Endothelial cell of umbilical vein (primary cell): ENCODE data around the gene STAT4. TPM values are rescaled to one million over a fixed set of nuclear protein-coding genes. Genes with fewer than 3 reads are reported as not detected.
A peak's percentile ranks its signal among the peaks of the same experiment; 100 is the strongest.

ENCODE experiments used
- BruUV-seq: library from RNA; stranded (reverse); fragments of 400-500 nt; replicated peaks from 2 replicates; lab custom pipeline; 2021; lab: Mats Ljungman, UMichigan
- CTCF ChIA-PET: fragments of 300-600, 350-600 bp; sonication (Branson Sonifier 250); formaldehyde crosslinking; loops from one replicate; lab custom pipeline; 2021; ENCODE audit warnings: antibody characterized with exemption, inconsistent platforms; lab: Charles Lee
- POLR2A ChIA-PET: fragments of 300-600, 350-600 bp; sonication (Branson Sonifier 250); formaldehyde crosslinking; loops from one replicate; lab custom pipeline; 2021; ENCODE audit warnings: antibody characterized with exemption, inconsistent platforms; lab: Charles Lee
- DNase-seq: peaks from one replicate; pipeline ENCODE4 v3.0.0-alpha.2; 2011; ENCODE audit warnings: low read depth, low spot score
- FAIRE-seq: peaks from 2 replicates; lab custom pipeline; 2011; peaks lifted over from hg19 to GRCh38; lab: Jason Lieb, UNC
- H2AFZ ChIP-seq: 2 replicates; pipeline ENCODE4 v1.6.0; 2012; ENCODE audit warnings: low read depth, low read length, control low read depth, inconsistent platforms
- H3K27ac ChIP-seq: 2 replicates; pipeline ENCODE4 v1.5.1; 2011; ENCODE audit warnings: low read depth, mild to moderate bottlenecking, control low read depth, low read length, moderate library complexity; ENCODE audit not compliant: insufficient read depth
- H3K27me3 ChIP-seq, 2 experiments: 2 replicates each; pipeline versions ENCODE4 v1.6.0 to v1.6.1; 2011; ENCODE audit warnings: low read length in 2 of 2, mixed read lengths in 1 of 2; ENCODE audit not compliant: control insufficient read depth in 2 of 2, insufficient read depth in 2 of 2
- H3K36me3 ChIP-seq, 2 experiments: 2 replicates in 1 of 2; 3 replicates in 1 of 2; pipeline ENCODE4 v1.5.1; 2011; ENCODE audit warnings: low read length in 2 of 2, mild to moderate bottlenecking in 1 of 2, moderate library complexity in 1 of 2; ENCODE audit not compliant: control insufficient read depth in 2 of 2, insufficient read depth in 2 of 2; ENCODE audit errors: extremely low read depth in 1 of 2
- H3K4me1 ChIP-seq: 3 replicates; pipeline ENCODE4 v1.5.1; 2011; ENCODE audit warnings: mild to moderate bottlenecking, low read length; ENCODE audit not compliant: control insufficient read depth, insufficient read depth; ENCODE audit errors: extremely low read depth
- H3K4me2 ChIP-seq: 2 replicates; pipeline ENCODE4 v1.6.1; 2011; ENCODE audit warnings: low read length, control low read depth, mixed read lengths; ENCODE audit not compliant: insufficient read depth
- H3K4me3 ChIP-seq, 3 experiments: fragments of 200-600 bp in 1 of 3; sonication (generic), shearing (Covaris generic) in 1 of 3; replicated peaks in 1 of 3; 2 replicates each; pipeline ENCODE4 v1.5.1; 2011 to 2016; ENCODE audit warnings: control low read depth in 3 of 3, low read length in 3 of 3, mild to moderate bottlenecking in 2 of 3, inconsistent platforms in 1 of 3, low read depth in 1 of 3, moderate library complexity in 1 of 3; ENCODE audit not compliant: insufficient read depth in 1 of 3
- H3K79me2 ChIP-seq: 2 replicates; pipeline ENCODE4 v1.6.0; 2012; ENCODE audit warnings: low read length, inconsistent platforms; ENCODE audit not compliant: control insufficient read depth, insufficient read depth
- H3K9ac ChIP-seq: replicated peaks from 2 replicates; pipeline ENCODE3; 2011; ENCODE audit warnings: low read length, control low read depth; ENCODE audit not compliant: insufficient read depth; ENCODE audit errors: extremely low read depth
- H3K9me1 ChIP-seq: replicated peaks from 3 replicates; pipeline ENCODE4 v1.6.0; 2011; ENCODE audit warnings: mild to moderate bottlenecking, low read length; ENCODE audit not compliant: control insufficient read depth, insufficient read depth; ENCODE audit errors: extremely low read depth
- H3K9me3 ChIP-seq: replicated peaks from 2 replicates; pipeline ENCODE4 v1.5.1; 2012; ENCODE audit warnings: low read length, inconsistent platforms; ENCODE audit not compliant: control insufficient read depth, insufficient read depth
- H4K20me1 ChIP-seq: replicated peaks from 2 replicates; pipeline ENCODE3; 2011; ENCODE audit warnings: mild to moderate bottlenecking, low read length; ENCODE audit not compliant: control insufficient read depth, insufficient read depth; ENCODE audit errors: extremely low read depth
- EZH2 ChIP-seq: IDR thresholded peaks from 2 replicates; pipeline ENCODE4 v1.6.1; 2012; ENCODE audit warnings: borderline replicate concordance, low read depth, mild to moderate bottlenecking, moderate library complexity, low read length, inconsistent platforms; ENCODE audit not compliant: severe bottlenecking
- FOS ChIP-seq: IDR thresholded peaks from 2 replicates; pipeline ENCODE4 v1.6.1; 2011; ENCODE audit warnings: mild to moderate bottlenecking, low read length, moderate library complexity, borderline replicate concordance; ENCODE audit not compliant: insufficient read depth
- GATA2 ChIP-seq: IDR thresholded peaks from 2 replicates; pipeline ENCODE4 v1.7.0; 2011; ENCODE audit warnings: low read depth, mild to moderate bottlenecking, moderate library complexity, mixed read lengths, low read length; ENCODE audit not compliant: insufficient read length, insufficient read depth
- MYC ChIP-seq: IDR thresholded peaks from one replicate; pipeline ENCODE4 v1.6.1; 2011; ENCODE audit warnings: mild to moderate bottlenecking, low read depth, low read length
- POLR2A ChIP-seq: IDR thresholded peaks from 2 replicates; pipeline ENCODE4 v1.6.1; 2012; ENCODE audit warnings: low read depth, mild to moderate bottlenecking, control low read depth, low read length
- POLR2AphosphoS5 ChIP-seq: IDR thresholded peaks from 2 replicates; pipeline ENCODE4 v1.6.1; 2012; ENCODE audit warnings: low read depth, mild to moderate bottlenecking, control low read depth, low read length, moderate library complexity; ENCODE audit not compliant: insufficient read depth
- dilution Hi-C: fragments of 300-500 bp; cut with MboI; formaldehyde crosslinking; loops from one replicate; pipeline ENCODE4 v1.15.0; 2019; ENCODE audit warnings: low sequenced_read_pairs; ENCODE audit not compliant: extremely low pct_ligation_motif_present
- intact Hi-C: fragments of 100-400 bp; cut with micrococcal nuclease; formaldehyde crosslinking; loops from one replicate; pipeline ENCODE4 v1.10.0; 2022
- polyA plus RNA-seq, 4 experiments: library from polyadenylated mRNA; depleted of rRNA in 3 of 4; stranded (reverse) in 3 of 4; unstranded in 1 of 4; fragments of >200 nt; gene quantifications; 2 replicates each; pipeline versions ENCODE4 v1.2.1 to v1.2.3, GENCODE V29; 2011 to 2012; ENCODE audit warnings: missing spikeins in 1 of 4
- total RNA-seq: library from RNA; stranded (reverse); gene quantifications from 2 replicates; pipeline ENCODE4 v1.2.3, GENCODE V29; 2021
- TF ChIP-seq, protein P1 (sequence below), 2 donors: IDR thresholded peaks; 1 replicate in 1 of 2; 2 replicates in 1 of 2; pipeline ENCODE4 v1.5.1; 2011; ENCODE audit warnings: low read length in 2 of 2, mild to moderate bottlenecking in 2 of 2, moderate library complexity in 2 of 2, control low read depth in 1 of 2, inconsistent platforms in 1 of 2, low read depth in 1 of 2; ENCODE audit not compliant: insufficient read depth in 1 of 2; ENCODE audit errors: extremely low read depth in 1 of 2

The STAT4 gene
- total and polyA plus RNA-seq, 2 donors (not counting 3 experiments of a cell fraction or from before 2014, with no cell fraction given) = 0.46 to 1.2 TPM

DNA sequence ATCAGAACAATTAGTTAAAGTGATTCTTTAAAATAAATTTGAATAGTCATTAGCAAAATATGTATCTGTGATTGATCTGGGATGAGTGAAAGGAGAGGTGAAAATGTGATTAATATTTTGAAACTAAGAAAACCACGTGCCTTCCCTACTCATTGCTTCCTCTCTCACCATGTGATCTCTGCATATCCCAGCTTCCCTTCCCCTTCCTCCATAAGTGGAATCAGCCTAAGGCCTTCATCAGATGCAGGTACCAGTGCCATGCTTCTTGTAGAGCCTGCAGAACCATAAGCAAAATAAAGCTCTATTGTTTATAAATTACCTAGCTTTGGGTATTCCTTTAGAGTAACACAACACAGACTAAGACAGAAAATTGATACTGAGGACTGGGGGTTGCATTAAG lies 125.7 kb downstream of the STAT4 start:
- Histone ChIP-seq H3K36me3 (no peaks in the 10 kb centered on the region), H2AFZ (no peak overlapping the region), H3K27ac (no peak overlapping the region), H3K4me3 (no peak overlapping the region), H3K9me3 (no peaks in the 10 kb centered on the region), H3K9ac (no peak overlapping the region), H3K4me2 (no peak overlapping the region), H3K27me3 (no peaks in the 10 kb centered on the region), H3K4me1 (peaks cover 21% of the 10 kb centered on the region), H4K20me1 (no peaks in the 10 kb centered on the region), H3K79me2 (no peaks in the 10 kb centered on the region), H3K9me1 (no peaks in the 10 kb centered on the region)
- dilution Hi-C loops (no loop called here), intact Hi-C loops (no loop called here)
- ChIA-PET POLR2A (no interaction called here), CTCF (no interaction called here)
- FAIRE-seq = no peak
- TF ChIP-seq MYC (no peak), POLR2AphosphoS5 (no peak)
- BruUV-seq = no TSS peak
- DNase-seq = no peak

- Histone ChIP-seq H3K4me2 (peak overlapping the region; percentile 1), H2AFZ (peak overlapping the region; percentile 46), H3K9ac (no peak overlapping the region), H3K9me3 (no peaks in the 10 kb centered on the region), H3K4me3 (no peak overlapping the region), H3K27ac (no peak overlapping the region), H3K4me1 (peaks cover 18% of the 10 kb centered on the region), H3K9me1 (no peaks in the 10 kb centered on the region), H3K36me3 (no peaks in the 10 kb centered on the region), H4K20me1 (no peaks in the 10 kb centered on the region), H3K27me3 (no peaks in the 10 kb centered on the region), H3K79me2 (no peaks in the 10 kb centered on the region)
- POLR2A ChIA-PET = interaction anchor here (1.1 kb wide), 1 partner anchor 76 kb away, joined by 4 read pairs; no protein-coding TSS in a partner anchor
- BruUV-seq = no TSS peak
- no peak for TF ChIP-seq POLR2AphosphoS5
- TF ChIP-seq GATA2 = peak; percentile 52
- TF ChIP-seq, protein P1, sequence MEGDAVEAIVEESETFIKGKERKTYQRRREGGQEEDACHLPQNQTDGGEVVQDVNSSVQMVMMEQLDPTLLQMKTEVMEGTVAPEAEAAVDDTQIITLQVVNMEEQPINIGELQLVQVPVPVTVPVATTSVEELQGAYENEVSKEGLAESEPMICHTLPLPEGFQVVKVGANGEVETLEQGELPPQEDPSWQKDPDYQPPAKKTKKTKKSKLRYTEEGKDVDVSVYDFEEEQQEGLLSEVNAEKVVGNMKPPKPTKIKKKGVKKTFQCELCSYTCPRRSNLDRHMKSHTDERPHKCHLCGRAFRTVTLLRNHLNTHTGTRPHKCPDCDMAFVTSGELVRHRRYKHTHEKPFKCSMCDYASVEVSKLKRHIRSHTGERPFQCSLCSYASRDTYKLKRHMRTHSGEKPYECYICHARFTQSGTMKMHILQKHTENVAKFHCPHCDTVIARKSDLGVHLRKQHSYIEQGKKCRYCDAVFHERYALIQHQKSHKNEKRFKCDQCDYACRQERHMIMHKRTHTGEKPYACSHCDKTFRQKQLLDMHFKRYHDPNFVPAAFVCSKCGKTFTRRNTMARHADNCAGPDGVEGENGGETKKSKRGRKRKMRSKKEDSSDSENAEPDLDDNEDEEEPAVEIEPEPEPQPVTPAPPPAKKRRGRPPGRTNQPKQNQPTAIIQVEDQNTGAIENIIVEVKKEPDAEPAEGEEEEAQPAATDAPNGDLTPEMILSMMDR (IDR thresholded peaks at IDR 0.05; ENCODE audit: extremely low read depth in 1 of 2, insufficient read depth in 1 of 2, low read depth in 1 of 2, low read length in 2 of 2) = no peak
- no peak for TF ChIP-seq EZH2
- no peak for TF ChIP-seq FOS
- TF ChIP-seq POLR2A = no peak
- no peak for TF ChIP-seq MYC
- dilution Hi-C loops (no loop called here), intact Hi-C loops (no loop called here)
- CTCF ChIA-PET = interaction anchor here (1.0 kb wide), 1 partner anchor 43 kb away, joined by 3 read pairs; no protein-coding TSS in a partner anchor
- DNase-seq (peak; percentile 91), FAIRE-seq (no peak)
Measured at GRCh38 chr2:191023235-191023679, 127.5 kb downstream of the STAT4 start.
